B cell (primary cell): ENCODE results near the gene CSRP3. TPM values are rescaled to one million over a fixed set of nuclear protein-coding genes. Genes with fewer than 3 reads are reported as not detected.

Experiments used
- ATAC-seq: fragments of 200-7000 bp; cut with Tn5 transposase; one replicate; pipeline ENCODE4 v1.10.0; 2021; ENCODE audit warnings: low read depth, mild to moderate bottlenecking, moderate number of reproducible peaks, moderate library complexity
- CTCF ChIA-PET: fragments of 350-600 bp; sonication (Branson Sonifier 250); formaldehyde crosslinking; loops from one replicate; lab custom pipeline; 2021; ENCODE audit warnings: antibody characterized with exemption, inconsistent platforms; lab: Charles Lee
- POLR2A ChIA-PET: fragments of 350-600 bp; sonication (Branson Sonifier 250); formaldehyde crosslinking; loops from one replicate; lab custom pipeline; 2021; ENCODE audit warnings: antibody characterized with exemption; lab: Charles Lee
- DNase-seq: peaks from one replicate; pipeline ENCODE4 v3.0.0; 2013
- H2AFZ ChIP-seq: 2 replicates; pipeline ENCODE4 v1.6.1; 2012; ENCODE audit warnings: mild to moderate bottlenecking, low read depth, low read length; ENCODE audit not compliant: insufficient read depth, poor library complexity, severe bottlenecking
- H3K27ac ChIP-seq, 2 donors: 1 replicate in 1 of 2; 2 replicates in 1 of 2; pipeline ENCODE4 v1.5.1; 2012 to 2013; ENCODE audit warnings: low read length in 2 of 2, mild to moderate bottlenecking in 2 of 2, moderate library complexity in 1 of 2
- H3K27me3 ChIP-seq, 4 experiments: fragments of 200-600 bp in 1 of 4; sonication (generic) in 1 of 4; replicated peaks in 1 of 4; 1 replicate in 2 of 4; 2 replicates in 2 of 4; pipeline versions ENCODE4 v1.6.1 to v1.7.0; 2013 to 2016; ENCODE audit warnings: low read length in 3 of 4, mild to moderate bottlenecking in 2 of 4, mixed read lengths in 1 of 4, moderate library complexity in 1 of 4; ENCODE audit not compliant: insufficient read depth in 4 of 4, control insufficient read depth in 3 of 4; ENCODE audit errors: control extremely low read depth in 1 of 4
- H3K36me3 ChIP-seq, 2 experiments: replicated peaks in 1 of 2; 1 replicate in 1 of 2; 2 replicates in 1 of 2; pipeline versions ENCODE4 v1.6.1 to v1.7.1; 2013; ENCODE audit warnings: low read length in 1 of 2; ENCODE audit not compliant: insufficient read depth in 2 of 2, control insufficient read depth in 1 of 2; ENCODE audit errors: control extremely low read depth in 1 of 2, extremely low read depth in 1 of 2
- H3K4me1 ChIP-seq, 2 donors: fragments of 200-600 bp in 1 of 2; sonication (generic) in 1 of 2; 1 replicate in 1 of 2; 2 replicates in 1 of 2; pipeline versions ENCODE4 v1.5.1 to v1.6.1; 2013 to 2017; ENCODE audit warnings: low read length in 2 of 2; ENCODE audit not compliant: control insufficient read depth in 2 of 2, insufficient read depth in 2 of 2
- H3K4me2 ChIP-seq: replicated peaks from 2 replicates; pipeline ENCODE3; 2012; ENCODE audit warnings: mild to moderate bottlenecking, low read depth, low read length; ENCODE audit not compliant: poor library complexity, severe bottlenecking
- H3K4me3 ChIP-seq, 5 experiments: fragments of 200-600 bp in 1 of 5; sonication (generic) in 1 of 5; 1 replicate in 3 of 5; 2 replicates in 2 of 5; pipeline versions ENCODE4 v1.5.1 to v1.7.0; 2011 to 2016; ENCODE audit warnings: low read length in 4 of 5, mild to moderate bottlenecking in 4 of 5, low read depth in 2 of 5, control low read depth in 1 of 5, moderate library complexity in 1 of 5; ENCODE audit not compliant: insufficient read depth in 1 of 5; ENCODE audit errors: control extremely low read depth in 1 of 5, extremely low read depth in 1 of 5
- H3K79me2 ChIP-seq: fragments of 200-600 bp; sonication (generic); one replicate; pipeline ENCODE4 v1.6.0; 2016; ENCODE audit warnings: low read length; ENCODE audit not compliant: control insufficient read depth, insufficient read depth
- H3K9ac ChIP-seq: fragments of 200-600 bp; sonication (generic); 2 replicates; pipeline ENCODE4 v1.6.1; 2017; ENCODE audit warnings: mild to moderate bottlenecking, low read length, moderate library complexity
- H3K9me3 ChIP-seq, 3 donors: one replicate each; pipeline versions ENCODE4 v1.6.1 to v1.7.1; 2013; ENCODE audit warnings: low read length in 2 of 3; ENCODE audit not compliant: control insufficient read depth in 2 of 3, insufficient read depth in 1 of 3; ENCODE audit errors: control extremely low read depth in 1 of 3
- H4K20me1 ChIP-seq: 2 replicates; pipeline ENCODE4 v1.6.0; 2012; ENCODE audit warnings: mild to moderate bottlenecking, low read length; ENCODE audit not compliant: insufficient read depth, control insufficient read depth, poor library complexity, severe bottlenecking
- H3K27ac Mint-ChIP-seq: one replicate; pipeline ENCODE4 v1.8.0; 2021; ENCODE audit warnings: mixed read lengths
- H3K27me3 Mint-ChIP-seq: one replicate; pipeline ENCODE4 v1.8.0; 2021; ENCODE audit warnings: mixed read lengths
- H3K4me1 Mint-ChIP-seq: one replicate; pipeline ENCODE4 v1.8.0; 2021; ENCODE audit warnings: mixed read lengths
- H3K4me3 Mint-ChIP-seq: one replicate; pipeline ENCODE4 v1.8.0; 2021; ENCODE audit warnings: mixed read lengths
- H3K9me3 Mint-ChIP-seq: one replicate; pipeline ENCODE4 v1.8.0; 2022; ENCODE audit warnings: mixed read lengths; ENCODE audit not compliant: insufficient read depth
- CTCF ChIP-seq: fragments of 200-600 bp; IDR thresholded peaks from one replicate; pipeline ENCODE4 v1.8.0; 2022; ENCODE audit warnings: antibody characterized with exemption, mild to moderate bottlenecking
- EZH2 ChIP-seq: IDR thresholded peaks from 2 replicates; pipeline ENCODE4 v1.6.1; 2012; ENCODE audit warnings: borderline replicate concordance, low read depth, mild to moderate bottlenecking, moderate library complexity, low read length; ENCODE audit not compliant: insufficient read depth, poor library complexity, severe bottlenecking
- WGBS: methylation state at CpG from one replicate; pipeline ENCODE4 v1.1.5; 2013; ENCODE audit warnings: missing lambda C conversion rate; ENCODE audit not compliant: insufficient coverage; 5-methylcytosine and 5-hydroxymethylcytosine counted together
- intact Hi-C: fragments of 100-400 bp; cut with micrococcal nuclease; formaldehyde crosslinking; loops from one replicate; pipeline ENCODE4 v1.10.0; 2022
- polyA plus RNA-seq: library from polyadenylated mRNA; depleted of rRNA; stranded (reverse); fragments of >200 nt; gene quantifications from 2 replicates; pipeline ENCODE4 v1.2.3, GENCODE V29; 2012
- total RNA-seq, 2 donors: library from RNA; stranded (reverse); fragments of 120-200 nt in 1 of 2; gene quantifications; 1 replicate in 1 of 2; 2 replicates in 1 of 2; pipeline versions ENCODE4 v1.2.3 to v1.2.4, GENCODE V29; 2013 to 2022

The CSRP3 gene
- total and polyA plus RNA-seq, 2 donors (not counting 1 experiment from before 2014, with no cell fraction given): not detected

GRCh38 chr11:19134004-19134403, 67.8 kb downstream of the CSRP3 start:
- POLR2A ChIA-PET: no interaction called here
- Histone ChIP-seq H3K4me3 (no peak overlapping the region), H3K27ac (no peak overlapping the region), H4K20me1 (peaks cover 7% of the 10 kb centered on the region), H3K9me3 (peaks cover 7 to 16% (median 7%) of the 10 kb centered on the region in 3 donors), H3K79me2 (peaks cover 21% of the 10 kb centered on the region), H3K4me1 (no peaks in the 10 kb centered on the region), H3K9ac (no peak overlapping the region), H3K36me3 (peaks cover 3 to 11% of the 10 kb centered on the region in 2 experiments), H3K4me2 (no peak overlapping the region), H2AFZ (no peak overlapping the region), H3K27me3 (no peaks in the 10 kb centered on the region)
- no peak overlapping the region for H3K4me3 Mint-ChIP-seq
- TF ChIP-seq CTCF (no peak), EZH2 (no peak)
- no peaks in the 10 kb centered on the region for H3K27me3 Mint-ChIP-seq
- no CpG with 5 or more reads among the region's 1 CpG for WGBS
- intact Hi-C loops: no loop called here
- ATAC-seq (no peak), DNase-seq (no peak)
- no peak overlapping the region for H3K27ac Mint-ChIP-seq
- CTCF ChIA-PET: no interaction called here
- H3K9me3 Mint-ChIP-seq: peaks cover 2% of the 10 kb centered on the region
- H3K4me1 Mint-ChIP-seq: peaks cover 2% of the 10 kb centered on the region

Other genes starting within 250 kb of the CSRP3 start
- gene MRGPRX2, start 141.3 kb downstream of the CSRP3 start, total RNA-seq: not detected in 2 replicates
- not detected in 2 replicates for gene MRGPRX2, start 141.3 kb downstream of the CSRP3 start, polyA plus RNA-seq
- 21.7 and 24.6 TPM in 2 replicates for gene ZDHHC13, start 84.8 kb downstream of the CSRP3 start, total RNA-seq
- 8.8 and 11.6 TPM in 2 replicates for gene ZDHHC13, start 84.8 kb downstream of the CSRP3 start, polyA plus RNA-seq
- 0.22 TPM in 1 of 2 replicates, not detected in the other for gene E2F8, start 39.0 kb upstream of the CSRP3 start, total RNA-seq
- 0.13 and 0.24 TPM in 2 replicates for gene E2F8, start 39.0 kb upstream of the CSRP3 start, polyA plus RNA-seq